DMS114 treated with DMSO at 0.1 percent for 48 hours (cell line): ENCODE measurements around the gene CBX5.
"Not testable (repeated sequence)": the region's sequence is repeated elsewhere in the genome, so short reads cannot be mapped to it uniquely, and the experiment has no call there.

Source experiments
- DNase-seq: peaks from one replicate; lab custom pipeline; 2025; ENCODE audit not compliant: unreplicated experiment; lab: John Stamatoyannopoulos, UW

Gene CBX5

DNA sequence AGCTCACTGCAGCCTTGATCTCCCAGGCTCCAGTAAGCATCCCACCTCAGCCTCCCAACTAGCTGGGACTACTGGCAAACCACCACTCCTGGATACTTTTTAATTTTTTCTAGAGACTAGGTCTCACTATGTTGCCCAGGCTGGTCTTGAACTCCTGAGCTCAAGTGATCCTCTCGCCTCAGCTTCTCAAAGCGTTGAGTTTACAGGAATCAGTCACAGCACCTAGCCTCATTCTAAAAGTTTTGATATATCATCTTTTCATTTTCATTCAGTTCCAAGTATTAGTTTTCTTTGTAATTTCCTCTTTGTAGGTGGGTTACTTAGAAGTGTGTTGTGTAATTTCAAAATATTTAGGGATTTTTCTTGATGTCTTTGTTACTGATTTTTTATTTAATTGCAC is 9.6 kb downstream of the CBX5 start:
- DNase-seq = no peak

DNA sequence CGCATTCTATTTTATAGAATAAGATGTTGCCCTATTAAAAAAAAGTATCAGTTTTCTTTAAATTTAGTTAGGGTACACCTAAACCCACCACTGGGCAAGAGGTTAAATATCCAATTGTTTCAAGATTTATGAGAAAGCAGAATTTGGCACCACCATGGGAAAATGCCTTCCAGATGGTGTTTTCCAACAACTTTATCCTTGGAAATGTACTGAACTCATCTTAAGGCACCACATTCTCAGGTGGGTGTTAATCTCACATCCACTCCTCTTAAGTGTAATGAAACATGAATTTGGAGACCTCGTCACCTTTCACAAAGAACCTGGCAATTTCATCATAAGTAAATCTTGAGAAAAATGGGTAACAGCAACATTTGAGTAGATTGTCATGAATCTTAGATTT is 13.1 kb downstream of the CBX5 start:
- no peak for DNase-seq

DNA sequence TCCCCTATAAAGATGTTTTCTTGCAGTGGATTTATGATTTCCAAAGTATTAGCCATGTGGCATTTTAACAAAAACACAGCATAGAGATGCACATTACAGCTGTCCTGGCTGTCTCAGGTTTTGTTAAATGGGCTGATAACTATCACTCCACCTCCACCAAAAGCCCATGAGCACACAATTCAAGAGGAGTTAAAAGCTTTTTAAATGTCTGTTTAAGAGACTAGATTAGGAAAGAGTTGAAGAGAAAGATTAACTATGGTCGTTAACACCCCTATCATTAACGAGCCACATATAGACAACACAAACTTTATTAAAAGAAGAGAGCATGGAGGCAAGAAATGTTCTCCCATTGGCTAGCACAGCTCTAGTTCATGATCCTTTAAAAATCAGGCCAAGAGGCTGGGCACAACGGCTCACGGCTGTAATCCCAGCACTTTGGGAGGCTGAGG is 14.5 kb downstream of the CBX5 start:
- no peak for DNase-seq

DNA sequence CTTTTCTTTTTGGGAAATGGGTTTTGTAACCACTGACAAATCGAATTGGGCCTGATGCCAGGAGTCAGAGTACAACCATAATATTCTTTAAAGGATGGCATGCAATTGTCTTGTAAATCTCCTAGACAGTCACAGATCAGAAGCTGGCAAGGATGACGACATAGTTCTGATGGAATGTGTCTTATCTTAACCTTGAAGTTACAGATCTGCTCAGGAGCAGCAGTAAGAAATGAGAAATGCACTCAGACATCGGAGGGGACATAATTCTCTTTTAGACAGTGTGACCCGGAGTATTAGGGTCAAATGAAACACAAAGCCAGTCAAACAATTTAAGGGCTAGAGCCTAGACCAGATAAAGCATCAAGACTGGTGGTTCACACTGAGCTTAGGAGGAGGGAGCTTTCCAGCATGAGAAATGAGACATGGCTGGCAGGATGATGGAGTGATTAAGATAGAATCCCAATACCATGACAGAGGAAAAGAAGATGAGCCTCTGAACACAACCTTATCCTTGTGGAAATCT is 17.5 kb downstream of the CBX5 start:
- DNase-seq = no peak

DNA sequence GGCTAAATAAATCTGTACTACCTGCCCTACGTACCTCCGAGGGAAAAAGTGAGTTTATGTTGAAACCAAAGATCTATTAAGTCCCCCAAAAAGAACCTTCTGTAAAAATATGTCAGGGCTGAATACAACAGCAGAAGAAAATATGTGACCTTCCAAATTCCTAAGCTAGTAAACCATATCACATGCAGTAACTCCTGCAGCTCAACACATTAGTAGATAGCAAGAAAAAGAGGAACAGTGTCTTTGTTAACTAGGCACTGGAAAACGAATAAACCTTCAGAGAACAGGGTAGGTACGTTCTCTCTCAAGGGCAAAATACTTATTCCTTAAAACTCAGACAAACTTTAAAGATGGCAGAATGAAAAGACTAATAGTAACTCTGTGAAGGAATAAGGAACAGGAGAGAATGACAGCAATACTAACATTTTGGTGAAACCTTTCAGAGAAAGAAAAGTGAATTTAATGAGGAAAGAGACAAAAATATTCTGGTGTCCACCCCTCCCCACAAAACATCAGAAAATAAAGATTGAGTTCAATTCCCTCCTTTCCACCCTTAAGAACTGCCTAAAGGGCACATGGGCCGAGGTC is 18.0 kb downstream of the CBX5 start:
- no peak for DNase-seq

DNA sequence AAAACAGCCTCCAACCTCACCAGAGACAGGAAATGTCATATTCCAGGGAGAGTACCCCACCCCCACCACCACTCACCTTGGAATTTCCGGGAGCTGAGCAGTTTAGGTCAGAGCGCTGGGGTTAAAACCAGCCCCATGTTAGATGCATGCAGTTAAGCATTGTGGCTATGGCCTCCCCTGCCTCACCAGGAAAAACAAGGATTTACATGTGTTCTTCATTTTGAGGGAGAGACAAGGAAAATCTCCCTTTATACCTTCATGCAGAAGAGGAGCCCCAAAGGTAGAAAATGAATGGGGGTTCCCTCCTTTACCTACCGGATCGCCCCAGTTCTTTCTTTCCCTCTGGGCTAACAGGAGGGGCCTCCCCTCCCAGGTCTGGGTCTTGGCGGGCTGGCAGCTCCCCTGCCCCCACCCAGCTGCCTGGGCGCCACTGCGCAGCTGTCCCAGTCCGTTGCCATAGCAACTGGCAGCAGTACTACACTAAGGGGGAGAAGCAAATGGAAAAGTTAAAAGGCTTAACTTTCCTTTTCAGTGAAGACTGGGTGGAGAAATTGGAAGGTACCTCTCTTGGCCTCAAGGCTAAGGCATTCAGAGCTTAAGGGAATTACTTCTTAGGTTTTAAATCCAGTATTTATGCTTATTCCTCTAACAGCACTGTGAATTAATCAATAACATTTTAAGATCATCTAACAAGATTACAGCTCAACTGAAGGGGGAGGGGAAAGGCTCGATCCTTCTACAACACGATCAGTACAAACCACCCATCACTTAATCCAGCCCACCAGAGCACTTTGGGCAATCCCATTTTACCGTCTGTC is 20.5 kb downstream of the CBX5 start:
- DNase-seq = peak; percentile 77

DNA sequence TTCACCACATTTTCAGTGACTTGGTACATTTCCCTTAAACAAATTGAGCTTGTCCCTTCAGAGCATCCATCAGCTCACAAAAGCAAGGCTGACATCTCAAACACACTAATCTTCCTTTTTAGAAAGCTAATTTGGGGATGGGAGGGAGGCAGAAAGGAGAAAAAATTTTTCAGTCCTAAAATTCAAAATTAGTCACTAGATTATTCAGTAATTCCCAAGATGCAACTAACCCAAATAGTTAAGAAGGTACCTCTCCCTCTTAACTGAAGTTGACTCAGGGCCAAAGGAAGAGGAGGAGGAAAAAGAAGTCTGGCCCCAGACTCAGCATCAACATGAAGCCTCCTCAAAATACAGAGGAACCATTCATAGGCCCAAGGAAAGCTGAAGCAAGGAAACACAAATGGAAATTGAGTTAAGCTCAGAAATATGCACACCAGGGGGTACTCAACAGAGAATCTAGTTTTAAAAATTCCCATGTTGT is 21.7 kb downstream of the CBX5 start:
- no peak for DNase-seq

DNA sequence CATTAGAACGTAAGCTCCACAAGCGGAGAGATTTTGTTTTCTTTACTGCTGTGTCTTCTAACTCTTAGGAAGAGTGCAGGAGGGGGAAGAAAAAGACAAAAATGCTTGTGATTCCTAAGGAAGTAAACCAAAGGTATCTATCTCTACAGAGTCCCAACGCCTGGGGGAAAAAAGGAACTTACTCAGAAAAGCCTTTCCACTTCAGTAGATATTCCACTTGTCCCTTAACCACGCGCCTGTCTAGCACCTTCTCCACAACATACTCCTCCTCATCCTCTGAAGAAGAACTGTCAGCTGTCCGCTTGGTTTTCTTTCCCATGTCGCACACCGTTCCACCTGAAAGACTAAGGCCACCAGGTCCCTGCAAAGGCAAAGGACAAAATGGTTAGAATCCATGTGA is 22.6 kb downstream of the CBX5 start:
- no peak for DNase-seq

DNA sequence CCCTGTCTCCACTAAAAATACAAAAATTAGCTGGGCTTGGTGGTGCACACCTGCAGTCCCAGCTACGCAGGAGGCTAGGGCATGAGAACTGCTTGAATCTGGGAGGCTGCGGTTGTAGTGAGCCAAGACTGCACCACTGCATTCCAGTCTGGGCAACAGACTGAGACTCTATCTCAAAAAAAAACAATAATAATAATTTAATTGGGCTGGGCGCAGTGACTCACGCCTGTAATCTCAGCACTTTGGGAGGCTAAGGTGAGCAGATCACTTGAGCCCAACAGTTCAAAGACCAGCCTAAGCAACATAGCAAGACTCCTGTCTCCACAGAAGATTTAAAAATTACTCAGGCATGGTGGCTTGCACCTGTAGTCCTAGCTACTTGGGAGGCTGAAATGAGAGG is 26.7 kb downstream of the CBX5 start:
- no peak for DNase-seq

DNA sequence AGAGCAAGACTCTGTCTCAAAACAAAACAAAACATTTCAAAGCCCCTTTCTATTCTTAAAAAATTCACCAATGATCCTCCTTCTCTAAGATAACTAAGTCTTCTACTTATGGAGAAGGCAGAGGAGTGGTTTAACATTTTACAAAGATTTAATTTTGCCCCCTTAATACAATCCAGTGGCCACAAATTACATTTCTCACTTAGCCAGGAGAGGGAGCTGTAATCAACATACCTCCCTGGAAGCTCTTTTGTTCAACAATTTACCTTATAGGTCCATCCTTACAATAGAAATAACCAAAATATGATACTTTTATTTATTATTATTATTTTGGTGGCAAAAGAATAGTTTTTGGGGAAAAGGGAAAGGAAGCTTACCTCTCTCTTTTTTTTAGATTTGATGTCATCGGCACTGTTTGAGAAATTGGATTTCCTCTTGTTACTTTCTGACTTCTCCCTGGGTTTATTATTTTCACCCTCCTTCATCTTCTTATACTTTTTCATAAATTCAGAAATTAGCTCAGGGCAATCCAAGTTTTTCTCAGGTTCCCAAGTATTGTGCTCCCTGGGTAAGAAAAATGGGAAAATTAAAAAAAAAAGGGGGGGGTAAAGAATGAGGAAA is 28.1 kb downstream of the CBX5 start:
- DNase-seq = peak; percentile 49

DNA sequence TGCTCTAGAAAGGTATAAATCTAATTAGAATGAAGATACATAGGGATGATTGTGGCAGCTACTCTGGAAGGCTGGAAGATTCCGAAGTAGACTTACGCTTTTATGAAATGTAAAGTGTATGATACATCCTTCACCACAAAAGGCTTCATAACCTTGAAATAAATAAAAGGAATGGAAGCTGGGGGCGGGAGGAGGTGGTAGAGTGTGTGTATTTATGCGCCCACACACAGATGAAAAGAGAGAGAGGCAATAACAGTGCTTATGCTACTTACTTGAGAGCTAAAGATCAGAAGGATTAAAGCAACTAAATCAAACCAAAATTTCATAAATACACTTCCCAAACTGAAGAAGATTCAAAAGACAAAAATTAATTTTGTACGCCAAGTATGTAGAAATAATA is 30.4 kb downstream of the CBX5 start:
- DNase-seq = no peak

DNA sequence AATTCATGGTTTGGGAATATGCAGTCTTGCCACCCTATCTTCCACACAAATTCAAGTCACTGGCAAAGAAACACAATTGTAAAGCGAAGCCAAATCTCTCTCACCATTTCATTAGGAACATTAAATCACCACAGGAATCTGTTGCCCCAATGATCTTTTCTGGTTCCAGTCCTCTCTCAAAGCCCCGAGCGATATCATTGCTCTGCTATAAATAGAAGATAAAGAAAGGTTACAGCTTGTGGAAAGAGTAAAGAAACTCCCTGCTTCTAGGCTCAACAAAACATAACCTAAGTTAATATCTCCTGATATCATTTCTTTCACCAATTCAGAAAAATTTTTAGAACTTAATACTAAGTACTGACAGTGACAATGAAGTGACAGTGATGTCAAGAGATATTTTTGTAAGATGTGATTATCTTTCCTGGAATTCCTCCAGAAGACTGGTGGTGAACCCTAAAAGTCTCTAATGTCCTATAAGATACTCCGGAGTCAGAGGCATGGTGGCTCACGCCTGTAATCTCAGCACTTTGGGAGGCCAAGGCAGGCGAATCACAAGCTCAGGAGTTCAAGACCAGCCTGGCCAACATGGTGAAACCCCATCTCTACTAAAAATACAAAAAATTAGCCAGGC is 33.8 kb downstream of the CBX5 start:
- no peak for DNase-seq

DNA sequence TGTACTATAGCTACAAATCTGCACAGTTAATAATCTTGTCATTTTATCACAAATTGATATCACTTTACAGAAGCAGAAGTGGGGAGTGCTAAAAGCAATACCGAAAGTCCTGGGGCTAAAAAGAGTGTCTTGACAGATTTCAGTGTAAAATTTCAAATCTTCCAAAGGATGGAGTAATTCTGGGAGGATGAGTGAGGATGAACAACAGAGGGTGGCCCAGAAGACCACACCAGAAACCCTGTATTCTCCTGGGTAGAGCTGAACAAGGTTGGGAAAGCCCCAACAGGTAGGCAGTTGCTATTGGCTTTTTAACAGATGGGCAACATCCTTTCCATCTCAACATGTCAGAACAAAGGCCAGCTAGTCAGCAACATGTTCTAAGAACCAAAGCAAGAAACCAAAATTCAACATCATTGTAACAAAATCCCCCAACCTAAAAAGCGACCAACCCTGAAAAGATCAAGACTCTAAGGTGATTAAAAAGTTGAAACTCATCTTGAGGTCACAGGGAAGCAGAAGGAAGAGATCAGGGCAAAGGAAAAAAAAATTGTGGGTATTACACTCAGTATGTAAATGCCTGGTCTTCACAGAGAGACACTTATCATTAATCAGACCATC is 38.8 kb downstream of the CBX5 start:
- no peak for DNase-seq

DNA sequence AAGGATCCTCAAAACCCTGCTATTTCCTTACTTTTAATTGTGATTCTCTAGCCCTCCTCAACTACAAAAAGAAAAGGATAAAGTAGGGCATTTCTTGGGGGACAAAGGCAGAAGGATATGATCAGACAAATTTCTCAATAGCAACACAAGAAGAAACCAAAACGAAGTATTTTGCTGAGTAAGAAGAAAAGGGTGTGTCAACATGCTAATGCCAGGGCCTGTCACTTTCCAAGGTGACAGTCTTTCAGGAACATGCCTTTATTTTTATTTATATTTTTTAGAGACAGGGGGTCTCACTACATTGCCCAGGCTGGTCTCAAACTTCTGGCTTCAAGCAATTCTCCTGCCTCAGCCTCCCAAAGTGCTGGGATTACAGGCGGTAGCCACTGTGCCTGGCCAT is 39.8 kb downstream of the CBX5 start:
- DNase-seq = no peak

DNA sequence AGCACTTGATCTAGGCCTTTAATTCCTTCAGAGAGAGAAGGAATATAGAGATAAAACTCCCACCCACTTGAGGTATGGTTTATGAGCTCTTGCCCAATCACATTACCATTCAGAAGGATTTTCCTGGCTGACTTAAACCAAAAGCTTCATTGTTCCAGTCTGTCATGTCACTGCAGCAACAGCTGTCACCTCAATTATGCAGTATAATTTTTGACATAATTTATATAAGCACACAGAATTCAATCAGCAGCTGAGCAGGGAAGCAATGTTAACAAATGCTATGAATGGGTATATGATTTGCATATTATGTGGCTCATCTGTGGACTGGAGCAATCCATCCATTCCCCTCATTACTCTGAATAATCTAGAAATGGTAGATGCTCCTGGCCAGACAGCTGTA is 40.3 kb downstream of the CBX5 start:
- DNase-seq = no peak

DNA sequence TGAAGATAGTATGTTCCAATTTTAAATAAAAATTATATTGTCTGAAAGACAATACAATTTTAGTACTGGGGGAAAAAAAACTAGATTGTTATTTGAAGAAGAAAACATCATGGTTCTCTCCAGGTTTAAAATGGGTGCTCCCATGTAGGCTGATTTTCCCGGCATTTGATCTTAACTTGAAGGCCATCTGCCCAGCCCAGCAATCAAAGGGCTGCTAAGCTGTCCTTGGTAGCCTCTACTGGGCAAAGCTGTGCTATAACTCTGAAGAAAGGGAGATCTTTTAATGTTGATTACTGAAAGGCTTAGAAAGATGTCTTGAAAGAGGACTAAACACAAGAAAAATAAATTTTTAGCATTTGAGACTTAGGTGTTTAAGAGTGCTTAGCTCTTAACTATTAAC is 41.4 kb downstream of the CBX5 start:
- DNase-seq = no peak

DNA sequence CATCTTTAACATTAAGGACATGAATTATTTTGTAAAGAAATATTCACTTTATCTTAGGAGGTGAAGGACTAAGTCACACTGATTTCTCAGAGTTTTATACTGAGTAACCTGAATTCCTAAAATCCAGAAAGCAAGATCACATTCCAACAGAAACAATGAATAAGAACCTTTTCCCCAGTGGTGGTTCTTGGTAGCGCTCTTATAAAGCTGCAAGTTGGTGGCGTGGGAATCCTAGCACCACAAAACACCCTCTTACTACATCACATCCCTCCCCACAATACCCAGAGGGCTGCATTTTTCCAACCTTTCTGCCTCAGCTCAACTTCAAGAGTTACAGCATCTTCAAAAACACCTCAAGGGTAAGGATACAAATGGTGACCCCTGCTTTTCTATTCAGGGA is 47.1 kb downstream of the CBX5 start:
- peak; percentile 17 for DNase-seq

DNA sequence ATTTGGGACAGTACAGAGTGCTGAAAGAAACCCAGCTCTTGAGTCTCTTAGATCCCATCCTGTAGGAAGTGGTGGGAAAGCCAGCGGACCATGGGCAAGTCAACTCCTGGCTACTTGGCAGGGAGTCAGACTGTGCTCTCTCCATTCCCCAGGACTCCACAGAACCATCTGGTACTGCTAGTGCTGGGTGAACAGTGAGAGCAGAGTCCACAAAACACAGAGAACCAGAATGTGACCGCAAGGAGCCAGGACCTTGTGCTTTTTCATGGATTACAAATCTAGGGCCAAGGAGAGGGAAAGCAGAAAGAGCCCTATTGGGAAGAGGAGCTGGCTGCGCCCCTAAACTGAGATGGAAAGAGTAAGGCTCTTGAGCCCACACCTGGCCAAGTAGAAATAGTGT is 48.7 kb downstream of the CBX5 start:
- DNase-seq = not testable (repeated sequence)

DNA sequence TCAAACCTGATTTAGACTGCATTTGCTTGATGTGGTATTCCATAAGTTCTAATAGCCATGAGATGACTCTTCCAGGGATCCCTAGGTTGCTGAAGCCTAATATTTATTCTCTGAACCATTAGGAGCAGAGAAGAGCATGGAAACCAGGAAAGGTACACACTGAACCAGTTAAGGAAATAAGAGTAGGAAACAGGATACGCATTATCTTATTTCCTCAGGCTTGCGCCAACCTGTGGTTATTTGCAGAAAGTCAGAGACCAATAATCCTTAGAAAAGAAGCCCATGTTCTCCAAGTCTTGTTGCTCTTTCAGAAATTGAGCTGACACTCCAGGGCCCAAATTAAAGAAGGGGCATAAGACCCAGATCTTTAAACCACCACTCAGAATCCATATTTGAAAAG is 49.4 kb downstream of the CBX5 start:
- DNase-seq = no peak

DNA sequence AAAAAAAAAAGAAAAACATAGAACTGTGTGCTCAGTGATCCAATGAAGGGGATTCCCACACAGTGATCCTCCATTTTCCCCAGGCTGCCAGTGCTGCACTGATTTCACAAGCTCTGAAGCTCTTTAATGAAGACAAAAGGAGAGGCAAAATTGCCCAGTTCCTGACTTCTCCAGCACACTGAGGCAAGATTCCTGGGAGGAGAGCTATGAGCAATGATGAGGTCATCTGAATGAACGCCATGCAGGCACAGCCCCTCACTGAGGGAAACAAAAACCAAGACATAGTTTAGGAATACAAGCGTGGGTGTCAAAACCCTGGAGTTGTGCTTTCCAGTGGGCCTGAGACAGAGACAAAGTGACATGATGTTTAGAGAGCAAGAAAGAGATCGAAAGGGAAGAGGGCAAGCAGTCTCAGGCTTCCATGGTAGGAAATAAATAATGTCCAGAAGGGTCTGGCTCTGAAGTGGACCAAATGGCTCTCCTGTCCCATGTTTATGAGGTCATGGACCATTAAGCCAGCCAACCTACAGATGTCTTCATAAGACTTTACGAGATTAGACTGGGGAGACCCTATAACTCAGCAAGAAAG is 50.2 kb downstream of the CBX5 start:
- no peak for DNase-seq

DNA sequence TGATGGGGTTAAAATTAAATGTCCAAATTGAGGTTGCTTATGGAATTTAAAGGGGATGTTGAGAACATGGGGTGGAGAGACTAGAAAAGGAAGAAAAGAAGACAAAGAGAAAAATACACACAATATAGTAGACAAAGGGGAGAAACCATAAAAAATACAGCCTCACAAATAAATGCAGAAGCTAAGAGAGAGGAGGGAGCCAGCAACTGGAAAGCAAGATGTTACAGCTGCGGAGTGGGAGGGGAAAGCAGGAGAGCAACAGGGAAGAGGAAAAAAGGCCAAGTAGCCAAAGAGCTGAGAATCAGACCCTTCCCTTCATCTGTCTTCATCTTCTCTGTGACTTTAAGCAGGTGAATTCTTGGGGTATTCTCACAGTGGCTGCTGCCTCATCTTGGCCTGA is 51.5 kb downstream of the CBX5 start:
- DNase-seq = no peak
